HT-29 (cell line): ENCODE data around the gene LASP1. TPM values are rescaled to one million over a fixed set of nuclear protein-coding genes. Genes with fewer than 3 reads are reported as not detected.

ENCODE experiments used
- DNase-seq: peaks from one replicate; pipeline ENCODE4 v3.0.0-alpha.2; 2015; ENCODE audit warnings: low spot score
- total RNA-seq: library from RNA; depleted of rRNA; stranded (reverse); fragments of >200 nt; shearing (Covaris generic); gene quantifications from 2 replicates; pipeline ENCODE4 v1.2.3, GENCODE V29; 2014

LASP1 gene
- total RNA-seq, 1 experiment from 2014 or later, result 279 TPM

- DNase-seq, result no peak
These were observed 16.1 kb downstream of the LASP1 start for GRCh38 chr17:38885728-38886642.

GRCh38 chr17:38886643-38887010 lies 16.8 kb downstream of the LASP1 start:
- DNase-seq, result no peak

GRCh38 chr17:38888842-38889241 lies 19.0 kb downstream of the LASP1 start:
- DNase-seq, result no peak

GRCh38 chr17:38889745-38890409 lies 20.0 kb downstream of the LASP1 start:
- DNase-seq, result no peak

- no peak for DNase-seq
These were observed 20.5 kb downstream of the LASP1 start for GRCh38 chr17:38890410-38890746.

GRCh38 chr17:38891441-38891840 lies 21.6 kb downstream of the LASP1 start:
- no peak for DNase-seq

GRCh38 chr17:38892083-38892482 lies 22.2 kb downstream of the LASP1 start:
- DNase-seq, result no peak

GRCh38 chr17:38892620-38893019 lies 22.8 kb downstream of the LASP1 start:
- no peak for DNase-seq

GRCh38 chr17:38893113-38893512 lies 23.3 kb downstream of the LASP1 start:
- no peak for DNase-seq

GRCh38 chr17:38893607-38894006 lies 23.7 kb downstream of the LASP1 start:
- DNase-seq, result no peak

- DNase-seq, result no peak
These were observed 24.4 kb downstream of the LASP1 start for GRCh38 chr17:38894276-38894675.

GRCh38 chr17:38896346-38896954 lies 26.6 kb downstream of the LASP1 start:
- no peak for DNase-seq

GRCh38 chr17:38897176-38897575 lies 27.3 kb downstream of the LASP1 start:
- DNase-seq, result no peak

- DNase-seq, result peak; percentile 34
These were observed 27.9 kb downstream of the LASP1 start for GRCh38 chr17:38897671-38898290.

- DNase-seq, result peak; percentile 67
These were observed 28.4 kb downstream of the LASP1 start for GRCh38 chr17:38898291-38898679.

GRCh38 chr17:38898812-38899348 lies 29.0 kb downstream of the LASP1 start:
- DNase-seq, result peak; percentile 40

GRCh38 chr17:38899421-38899820 lies 29.6 kb downstream of the LASP1 start:
- no peak for DNase-seq

- peak; percentile 95 for DNase-seq
These were observed 31.3 kb downstream of the LASP1 start for GRCh38 chr17:38900978-38901656.

GRCh38 chr17:38903404-38903803 lies 33.5 kb downstream of the LASP1 start:
- no peak for DNase-seq

- no peak for DNase-seq
These were observed 35.0 kb downstream of the LASP1 start for GRCh38 chr17:38904892-38905291.

GRCh38 chr17:38905375-38905774 lies 35.5 kb downstream of the LASP1 start:
- DNase-seq, result no peak
